NCI-H2029 (cell line): ENCODE measurements around the gene SMARCD1.
A peak's percentile ranks its signal among the peaks of the same experiment; 100 is the strongest.

Source experiments
- DNase-seq: peaks from one replicate; lab custom pipeline; 2025; lab: John Stamatoyannopoulos, UW

SMARCD1 gene

DNA sequence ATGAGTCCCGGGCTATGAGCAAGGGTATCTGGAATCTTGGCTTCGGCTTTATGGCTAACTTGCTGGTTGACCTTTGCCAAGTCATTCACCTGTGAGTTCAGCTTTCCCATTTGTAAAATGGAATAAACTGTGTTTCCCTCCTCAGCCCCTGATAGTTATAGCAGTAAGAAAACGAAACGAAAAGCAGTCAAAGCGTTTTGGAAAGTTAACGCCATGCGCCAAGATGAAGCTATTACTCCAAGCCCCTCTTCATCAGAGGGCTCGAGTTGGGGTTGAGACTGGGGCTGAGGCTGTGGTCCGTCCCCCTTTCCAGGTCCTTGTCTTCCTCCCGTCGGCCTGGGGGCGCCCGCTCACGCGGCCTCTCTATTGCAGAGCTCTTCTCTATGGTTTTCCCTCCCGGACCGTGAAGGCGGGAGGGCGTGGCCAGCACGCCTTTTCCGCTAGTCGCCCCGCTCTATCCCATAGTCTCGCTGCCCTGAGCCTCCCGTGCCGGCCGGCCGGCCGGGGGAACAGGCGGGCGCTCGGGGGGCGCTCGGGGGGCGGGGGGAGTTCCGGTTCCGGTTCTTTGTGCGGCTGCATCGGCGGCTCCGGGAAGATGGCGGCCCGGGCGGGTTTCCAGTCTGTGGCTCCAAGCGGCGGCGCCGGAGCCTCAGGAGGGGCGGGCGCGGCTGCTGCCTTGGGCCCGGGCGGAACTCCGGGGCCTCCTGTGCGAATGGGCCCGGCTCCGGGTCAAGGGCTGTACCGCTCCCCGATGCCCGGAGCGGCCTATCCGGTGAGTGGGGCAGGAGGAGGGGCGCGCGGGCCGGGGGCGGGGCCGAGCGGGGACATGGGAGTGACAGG lies at the start of gene SMARCD1:
Gene SMARCD1, plus strand, starts transcription at position 568 of the 840 bp plus-strand sequence. Its CDS starts 28 bp downstream, at position 596.
- DNase-seq = peak; percentile 95

DNA sequence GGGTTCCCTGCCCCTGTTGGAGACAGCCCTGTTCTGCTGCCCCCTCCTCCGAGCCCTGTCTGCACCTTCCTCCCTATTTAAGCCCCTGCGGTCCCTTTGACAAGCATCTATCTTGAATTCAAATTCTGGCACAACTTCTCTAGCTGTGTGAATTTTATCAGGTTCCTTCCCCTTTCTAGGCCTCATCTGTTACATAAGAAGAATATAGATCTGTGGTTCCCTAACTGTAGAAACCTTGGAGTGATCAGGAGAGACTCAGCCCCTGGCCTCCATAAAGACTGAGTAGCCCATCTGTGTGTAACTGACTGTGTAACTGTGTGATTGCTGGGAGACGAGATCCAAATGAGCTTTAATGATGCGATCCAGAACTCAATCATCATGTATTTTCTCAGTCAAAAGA lies 46.8 kb upstream of the SMARCD1 start:
- no peak for DNase-seq

DNA sequence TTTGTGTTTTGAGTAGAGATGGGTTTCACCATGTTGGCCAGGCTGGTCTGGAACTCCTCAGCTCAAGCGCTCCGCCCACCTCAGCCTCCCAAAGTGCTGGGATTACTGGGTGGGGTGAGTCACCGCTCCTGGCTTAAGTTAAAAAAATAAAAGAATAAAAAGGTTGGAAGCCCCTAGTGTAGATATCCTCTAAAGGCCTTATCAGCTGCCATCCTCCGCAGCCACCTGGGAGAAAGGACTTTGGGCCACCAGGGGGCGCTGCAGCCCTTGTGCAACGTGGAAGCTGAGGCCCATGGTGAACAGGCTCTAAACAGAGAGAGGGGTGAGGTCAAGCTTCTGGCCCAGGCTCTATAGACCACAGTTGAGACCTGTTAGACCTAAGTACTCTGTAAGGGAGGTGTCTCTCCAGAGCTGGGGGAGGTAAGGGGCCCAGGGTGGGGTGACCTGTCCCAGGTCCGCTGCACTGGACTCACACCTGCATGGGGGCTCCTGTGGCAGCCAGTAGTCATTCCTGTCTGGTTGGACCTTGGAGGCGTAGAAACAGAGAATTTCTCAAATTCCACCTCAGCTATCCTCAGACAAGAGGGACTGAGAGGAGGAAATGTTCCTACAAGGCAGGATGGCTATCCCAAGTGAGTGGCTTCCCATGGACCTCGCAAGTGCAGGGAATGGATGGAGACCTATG lies 45.8 kb upstream of the SMARCD1 start:
- DNase-seq = peak; percentile 75

DNA sequence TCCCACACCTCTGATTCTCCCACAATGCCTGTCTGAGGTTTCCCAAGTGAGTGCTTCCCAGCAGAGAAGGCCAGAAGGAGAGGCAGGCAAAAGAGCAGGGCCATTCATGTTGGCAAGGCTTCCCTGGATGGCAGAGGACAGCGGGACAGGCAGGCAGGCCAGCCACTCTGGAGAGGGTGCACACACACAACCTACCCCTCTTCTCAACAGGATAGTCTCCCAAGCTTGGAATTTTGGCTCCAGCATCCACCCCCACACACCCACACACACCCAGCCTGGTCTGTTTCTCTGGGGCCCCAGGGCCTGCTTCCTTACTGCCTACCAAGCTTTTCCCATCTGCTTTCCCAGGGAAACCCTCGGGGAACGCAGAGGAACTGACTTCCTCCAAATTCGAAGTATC lies 44.5 kb upstream of the SMARCD1 start:
- no peak for DNase-seq

DNA sequence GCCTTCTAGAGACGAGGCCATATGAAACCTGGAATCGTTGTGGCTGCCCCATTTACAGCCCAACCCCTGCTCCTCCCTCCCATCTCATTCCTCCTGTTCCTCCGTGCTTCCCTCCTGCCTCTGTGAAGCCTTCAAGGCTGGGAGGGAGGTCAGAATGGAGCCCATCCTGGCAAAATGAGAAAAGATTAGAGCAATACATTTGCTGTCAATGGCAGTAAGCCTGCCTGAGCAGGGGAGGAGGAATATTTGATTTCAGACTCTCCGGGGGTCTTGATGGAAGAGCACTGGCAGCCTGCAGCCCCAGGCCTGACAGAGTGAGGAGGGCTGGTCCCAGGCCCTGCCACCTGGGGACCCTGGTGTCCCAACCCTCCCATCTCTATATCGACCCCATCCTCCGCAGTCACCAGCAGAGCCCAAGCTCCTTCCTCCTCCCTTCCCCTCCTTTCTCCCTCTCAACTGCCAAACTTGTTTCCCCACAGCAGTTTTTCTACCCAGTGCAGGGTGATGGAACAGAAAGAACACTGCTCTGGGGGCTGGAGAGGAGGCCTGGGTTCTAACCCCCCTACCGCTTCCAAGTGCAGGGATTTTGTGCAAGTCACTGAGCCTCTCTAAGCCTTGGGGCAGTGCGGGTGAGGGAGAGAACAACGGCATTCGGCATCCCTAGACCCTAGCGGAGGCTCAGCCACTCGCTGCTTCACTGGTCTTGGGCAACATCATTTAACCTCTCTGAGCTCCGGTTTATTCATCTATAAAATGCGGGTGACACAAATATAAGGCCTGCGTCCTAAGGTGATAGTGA lies 43.9 kb upstream of the SMARCD1 start:
- DNase-seq = no peak

DNA sequence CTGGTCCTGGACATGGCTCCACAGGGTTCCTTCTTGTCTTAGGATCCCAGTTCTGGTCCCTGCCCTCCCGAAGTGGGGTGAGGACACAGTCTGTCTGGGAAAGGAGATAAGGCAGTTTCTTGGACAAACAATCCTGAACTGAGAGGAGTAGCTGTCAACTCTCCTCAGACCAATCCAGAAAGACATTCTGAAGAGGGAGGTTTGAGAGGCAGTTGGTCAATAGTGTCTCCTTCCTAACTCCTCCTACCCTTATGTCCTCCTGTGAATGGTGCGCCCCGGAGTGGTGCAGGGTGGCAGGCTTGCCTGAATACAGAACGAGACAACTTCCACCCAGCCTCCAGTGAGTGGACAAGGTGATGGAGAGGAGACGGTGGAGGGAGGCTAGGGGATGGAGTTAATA lies 43.2 kb upstream of the SMARCD1 start:
- no peak for DNase-seq

DNA sequence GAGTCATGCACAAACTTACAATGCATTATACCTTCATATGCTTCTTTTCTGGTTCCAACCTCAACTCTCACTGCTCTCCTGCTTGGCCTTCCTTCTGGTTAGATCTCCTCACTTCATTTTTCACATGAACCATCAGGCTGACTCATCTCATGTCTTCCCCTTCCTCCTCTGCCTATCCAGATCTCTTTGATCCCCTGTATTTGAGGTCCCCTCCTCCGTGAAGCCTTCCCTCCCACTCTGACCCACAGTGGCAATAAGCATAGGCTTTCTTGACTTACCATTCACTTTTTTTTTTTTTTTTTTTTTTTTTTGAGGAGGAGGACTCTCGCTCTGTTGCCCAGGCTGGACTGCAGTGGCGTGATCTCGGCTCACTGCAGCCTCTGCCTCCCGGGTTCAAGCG lies 42.4 kb upstream of the SMARCD1 start:
- DNase-seq = no peak

DNA sequence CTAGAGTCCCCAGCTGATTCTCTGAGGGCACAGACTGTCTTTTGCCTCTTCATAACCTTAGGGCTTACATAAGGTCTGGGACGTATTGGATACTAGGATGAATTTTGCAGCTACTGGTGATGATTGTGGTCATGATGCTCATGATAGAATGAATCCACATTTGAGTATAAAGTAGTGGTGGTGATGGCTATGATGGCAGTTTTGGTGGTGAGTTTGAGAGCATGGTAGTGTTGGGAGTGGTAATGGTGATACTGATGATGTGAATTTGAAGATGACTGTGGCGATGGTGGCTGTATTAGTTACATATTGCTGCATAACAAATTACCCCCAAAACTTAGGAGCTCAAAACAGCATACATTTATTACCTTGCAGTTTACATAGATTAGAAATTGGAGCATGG lies 41.8 kb upstream of the SMARCD1 start:
- DNase-seq = no peak

DNA sequence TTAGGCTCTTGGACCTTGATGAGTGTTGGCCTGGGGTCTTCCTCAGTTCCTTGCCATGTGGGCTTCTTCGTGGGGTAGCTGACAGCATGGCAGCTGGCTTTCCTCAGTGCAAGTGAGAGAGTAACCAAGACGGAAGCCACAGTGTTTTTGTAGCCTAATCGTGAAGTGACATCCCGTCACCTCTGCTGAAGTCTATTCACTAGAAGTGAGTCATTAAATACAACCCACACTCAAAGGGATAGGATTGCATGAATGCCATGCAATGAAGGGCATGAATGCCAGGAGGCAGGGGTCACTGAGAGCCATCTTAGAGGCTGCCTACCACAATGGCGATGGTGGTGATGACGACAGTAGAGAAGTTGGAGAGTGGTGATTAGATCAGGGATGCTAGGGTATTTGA lies 41.3 kb upstream of the SMARCD1 start:
- DNase-seq = no peak

DNA sequence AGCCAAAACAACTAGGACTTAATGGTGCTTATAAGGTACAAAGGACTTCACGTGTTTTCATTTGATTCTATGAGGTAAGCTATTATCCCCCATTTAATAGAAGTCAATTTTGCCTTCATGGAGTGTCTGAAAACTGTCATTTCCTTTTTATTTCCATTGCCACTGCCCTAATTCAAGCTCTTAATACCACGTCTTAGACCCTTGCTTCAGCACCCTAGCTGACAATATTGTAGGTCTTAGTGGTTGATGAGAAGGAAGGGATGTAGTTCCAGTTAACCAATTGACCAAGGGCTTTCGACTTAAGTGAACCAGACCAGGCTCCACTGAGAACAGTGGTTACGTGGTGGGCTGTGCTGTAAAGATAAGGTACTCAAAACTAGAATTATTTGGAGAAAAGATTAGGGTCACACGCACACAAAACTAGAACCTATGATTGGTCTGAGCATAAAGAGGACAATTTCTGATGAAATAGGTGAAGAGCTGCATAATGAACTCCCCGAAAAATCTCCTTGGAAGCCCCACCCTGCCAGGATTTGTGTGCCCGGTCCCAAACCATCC lies 37.4 kb upstream of the SMARCD1 start:
- DNase-seq = no peak

DNA sequence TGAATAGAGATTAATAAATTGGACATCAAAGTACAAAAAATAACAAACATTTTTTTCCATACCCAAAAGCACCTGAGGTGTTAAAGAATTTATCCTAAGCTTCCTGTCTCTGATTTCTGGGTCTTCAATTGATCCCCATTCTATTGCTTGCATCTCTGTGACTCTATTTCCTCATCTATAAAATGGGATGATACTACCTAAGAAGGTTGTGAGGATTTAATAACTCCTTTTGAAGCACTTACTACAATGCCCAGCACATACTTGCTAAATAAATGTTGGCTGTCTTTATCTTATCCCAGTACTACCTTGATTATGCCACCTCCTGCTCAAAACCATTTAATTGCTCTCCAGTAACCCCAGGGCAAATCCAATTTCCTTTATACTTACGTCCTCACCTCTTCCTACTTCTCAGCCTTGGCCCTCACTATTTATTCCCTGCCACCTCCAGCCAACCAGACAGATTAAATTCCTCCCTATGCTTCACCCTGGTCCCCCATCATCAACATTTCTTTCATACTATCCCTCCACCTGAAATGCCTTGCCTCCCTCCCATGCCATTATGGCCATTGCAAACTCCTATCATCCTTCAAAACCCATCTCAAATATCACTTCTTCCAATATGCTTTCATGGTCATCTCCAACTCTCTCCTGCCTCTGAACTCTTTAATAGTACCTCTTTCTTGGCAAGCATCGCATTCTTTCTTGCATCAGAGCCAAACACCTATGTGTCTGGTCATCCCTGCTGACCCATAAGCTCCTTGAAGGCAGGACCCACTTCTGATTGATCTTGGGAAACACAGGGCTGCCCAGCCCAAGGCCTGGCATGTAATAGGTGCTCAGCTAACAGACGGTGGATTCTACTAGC lies 35.7 kb upstream of the SMARCD1 start:
- no peak for DNase-seq

DNA sequence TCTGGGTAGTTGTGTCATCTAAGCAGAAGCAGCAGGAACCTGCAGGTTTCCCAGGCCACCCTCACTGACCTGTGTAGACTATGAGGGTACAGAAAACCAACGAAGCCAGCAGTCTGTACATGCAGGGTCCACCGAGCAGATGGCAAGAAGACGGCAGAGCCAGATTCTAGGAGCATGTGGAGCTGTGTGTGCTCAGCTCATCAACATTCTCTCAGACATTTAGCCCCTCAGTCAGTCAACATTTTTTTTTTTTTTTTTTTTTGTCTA lies 35.1 kb upstream of the SMARCD1 start:
- no peak for DNase-seq

DNA sequence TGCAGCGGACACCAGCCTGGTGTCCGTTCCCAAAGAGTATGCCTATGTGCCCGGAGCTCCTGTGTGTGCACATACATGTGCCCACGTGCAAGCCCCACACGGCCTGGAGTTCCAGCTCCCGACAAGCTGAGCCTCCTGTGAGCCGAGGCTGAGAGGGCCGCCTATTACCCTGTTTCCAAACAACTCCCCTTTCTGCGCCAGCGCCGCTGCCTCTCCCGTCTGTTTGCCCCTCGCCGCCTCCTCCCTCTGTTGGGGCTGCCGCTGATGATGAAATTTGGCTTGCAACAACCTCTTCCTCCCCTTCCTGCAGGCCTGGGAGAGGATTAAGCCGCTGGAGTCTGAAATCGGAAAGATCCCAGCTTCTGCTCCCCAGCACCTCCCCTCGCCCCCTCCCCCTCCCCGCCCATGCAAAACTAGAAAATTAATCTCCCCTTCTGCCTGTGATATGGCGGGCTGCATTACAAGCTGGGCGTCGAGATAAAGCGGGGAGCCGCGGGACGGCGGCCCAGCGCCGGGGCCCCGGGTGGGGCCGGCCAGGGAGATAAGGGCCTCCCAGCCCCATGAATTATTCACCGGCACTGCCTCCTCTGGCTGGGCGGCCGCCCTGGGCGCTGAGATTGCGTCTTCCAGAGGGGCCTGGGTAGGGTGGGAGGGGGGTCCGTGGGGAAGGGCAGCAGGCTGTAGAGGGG lies 34.6 kb upstream of the SMARCD1 start:
- DNase-seq = no peak

DNA sequence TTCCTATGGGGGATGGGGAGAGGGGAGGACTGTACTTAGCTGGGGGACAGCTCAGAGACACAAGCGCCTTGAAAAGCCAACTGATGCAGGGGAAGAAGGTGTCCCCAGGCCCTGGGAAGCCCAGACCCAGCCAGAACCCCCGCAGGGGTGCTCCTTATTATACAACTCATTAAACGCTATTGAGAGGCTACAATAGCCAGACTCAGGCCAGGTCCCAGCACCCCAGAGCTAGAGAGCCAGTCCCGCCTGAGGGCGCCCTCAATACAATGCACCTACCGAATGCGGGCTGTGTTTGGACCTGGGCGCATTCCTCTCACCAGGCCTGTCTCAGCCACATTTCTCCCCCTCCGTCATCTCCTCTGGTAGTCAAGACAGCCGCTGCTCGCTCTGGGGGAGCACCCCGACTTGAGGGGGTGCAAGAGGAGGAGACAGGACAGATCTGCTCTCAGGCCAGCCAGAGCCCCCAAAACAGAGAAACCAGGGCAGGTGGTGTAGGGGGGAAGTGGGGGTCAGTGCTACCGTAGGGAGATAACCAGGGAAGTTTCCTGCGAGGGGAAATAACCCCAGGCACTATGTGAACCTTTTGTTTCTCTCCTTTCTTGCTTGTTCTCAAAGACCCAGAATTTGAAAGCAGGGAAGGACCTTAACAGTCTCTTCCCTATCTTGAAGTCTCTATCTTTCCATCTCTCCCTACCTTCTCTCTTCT lies 33.9 kb upstream of the SMARCD1 start:
- no peak for DNase-seq

DNA sequence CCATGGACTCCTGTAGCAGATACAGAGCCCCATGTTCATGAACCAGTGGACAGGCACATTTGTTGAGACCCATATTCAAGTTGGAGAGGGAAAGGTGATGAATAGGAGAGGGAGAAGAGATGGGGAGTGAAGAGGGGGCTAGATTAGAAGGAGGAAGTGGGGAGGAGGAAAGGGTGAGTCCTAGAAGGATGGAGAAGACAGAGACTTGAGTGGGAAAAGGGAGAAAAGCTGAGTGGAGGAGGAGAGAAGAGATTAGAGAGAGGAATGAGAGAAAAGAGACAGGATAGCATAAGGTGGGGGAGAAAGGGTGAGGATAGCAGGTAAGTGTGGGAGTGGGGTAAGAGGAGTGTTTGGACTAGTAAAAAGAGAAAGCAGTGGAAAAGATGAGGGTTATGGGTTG lies 32.6 kb upstream of the SMARCD1 start:
- no peak for DNase-seq

DNA sequence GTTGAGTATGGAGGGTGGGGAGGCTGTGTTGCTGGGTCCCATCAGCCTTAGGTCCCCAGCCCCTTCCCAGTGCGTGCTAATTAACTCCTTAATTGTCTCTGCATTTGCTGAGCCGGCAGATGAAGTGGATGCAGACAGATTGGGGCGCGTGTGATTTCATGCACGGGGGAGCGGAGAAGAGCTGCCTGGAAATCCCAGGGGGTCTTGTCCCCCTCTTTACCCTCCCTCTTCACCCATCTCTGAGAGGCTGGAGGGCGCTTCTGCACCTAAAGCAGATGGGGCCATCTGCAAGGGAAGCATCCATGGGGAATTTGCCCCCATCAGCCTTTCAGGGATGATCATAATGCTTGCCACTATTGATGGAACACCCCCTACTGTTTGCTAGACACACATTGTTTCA lies 32.2 kb upstream of the SMARCD1 start:
- no peak for DNase-seq

DNA sequence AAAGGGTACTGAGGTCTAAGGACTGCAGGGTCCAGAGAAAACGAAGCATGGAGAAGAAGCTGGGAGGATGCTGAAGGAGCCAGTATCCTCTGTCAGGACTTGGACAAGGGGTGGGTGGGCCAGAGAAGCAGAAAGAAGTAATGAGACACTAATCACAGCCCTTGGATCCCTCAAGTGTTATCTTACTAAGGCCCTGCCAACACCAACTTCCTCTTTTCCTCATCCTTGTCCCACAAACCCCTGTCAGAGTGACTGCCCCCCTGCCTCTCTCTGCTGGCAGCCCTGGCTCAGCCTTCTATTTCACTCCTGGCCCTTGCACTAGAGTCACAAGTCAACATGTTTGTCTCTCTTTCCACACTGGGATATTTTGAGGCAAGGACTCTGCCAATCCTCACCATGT lies 31.6 kb upstream of the SMARCD1 start:
- DNase-seq = no peak

DNA sequence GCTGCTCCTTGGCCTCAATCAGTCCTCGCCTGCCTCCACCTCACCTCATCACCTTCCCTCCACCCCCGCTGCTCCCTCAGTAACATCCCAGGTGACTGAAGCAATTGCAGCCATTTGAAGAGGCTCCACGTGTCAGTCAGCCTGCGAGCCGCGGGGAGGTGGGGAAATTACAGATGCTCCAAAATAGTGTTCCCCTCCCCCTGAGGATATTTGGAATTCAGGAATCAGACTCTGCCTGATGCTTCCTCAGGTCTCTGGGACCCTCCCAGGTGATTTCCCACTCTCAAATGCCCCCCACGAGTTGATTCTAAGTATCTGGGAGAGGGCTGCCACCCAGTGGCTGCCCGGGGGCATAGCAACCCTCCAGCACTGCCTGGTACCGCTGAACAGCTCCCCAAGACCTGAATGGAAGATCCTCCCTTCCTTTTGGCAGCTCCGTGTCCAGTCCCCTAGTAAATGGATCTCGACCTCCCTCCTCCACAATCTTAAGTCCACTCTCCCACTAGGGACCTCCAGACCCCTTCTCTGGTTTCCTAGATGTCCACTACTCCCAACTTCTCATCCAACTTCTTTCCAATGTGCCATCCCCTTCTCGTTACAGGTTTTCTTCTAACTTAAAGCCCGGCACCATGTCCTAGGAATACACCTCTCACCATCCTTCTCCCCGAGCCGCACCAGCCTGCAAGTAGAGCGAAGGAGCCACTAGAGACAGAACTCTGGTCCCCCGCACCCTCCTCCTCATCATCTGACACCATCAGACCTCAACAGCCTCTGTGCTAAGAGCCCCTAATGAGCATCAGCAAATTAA lies 29.1 kb upstream of the SMARCD1 start:
- DNase-seq = no peak

DNA sequence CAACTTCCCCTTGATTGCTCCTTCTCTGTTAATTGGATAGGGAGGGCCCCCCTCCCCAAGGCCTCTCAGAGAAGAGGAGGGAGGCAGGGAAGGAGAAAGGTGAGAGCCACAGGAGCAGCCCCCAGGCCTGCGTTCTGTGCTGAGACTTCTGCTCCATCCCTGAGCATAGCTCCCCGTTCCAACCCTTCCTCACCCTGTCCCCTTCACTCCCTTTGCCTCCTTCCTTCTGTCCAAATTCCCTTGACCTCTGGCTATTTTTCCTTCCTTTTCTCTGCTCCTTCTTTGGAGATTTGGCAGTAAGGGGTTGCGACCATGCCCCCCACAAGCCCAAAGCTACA lies 28.5 kb upstream of the SMARCD1 start:
- no peak for DNase-seq
